ENCODE measurements around the gene SIPA1L3. TPM values are rescaled to one million over a fixed set of nuclear protein-coding genes. Genes with fewer than 3 reads are reported as not detected.
A peak's percentile ranks its signal among the peaks of the same experiment; 100 is the strongest.

The SIPA1L3 gene
- total RNA-seq, 1 donor from 2014 or later, result 29.6 TPM

- H3K27me3 Mint-ChIP-seq (ENCODE audit: unreplicated experiment), result peaks cover 5% of the 10 kb centered on the region
- no peak overlapping the region for H3K4me3 Mint-ChIP-seq (ENCODE audit: unreplicated experiment)
- TF ChIP-seq CTCF (IDR thresholded peaks at IDR 0.05; ENCODE audit: unreplicated experiment), result no peak
- DNase-seq (ENCODE audit: low spot score), result no peak
- no peaks in the 10 kb centered on the region for H3K9me3 Mint-ChIP-seq (ENCODE audit: unreplicated experiment)
- H3K36me3 Mint-ChIP-seq (ENCODE audit: low read depth, unreplicated experiment), result peaks cover 36% of the 10 kb centered on the region
- H3K27ac Mint-ChIP-seq (ENCODE audit: unreplicated experiment), result no peak overlapping the region
- H3K4me1 Mint-ChIP-seq (ENCODE audit: unreplicated experiment), result peaks cover 9% of the 10 kb centered on the region
Measured at GRCh38 chr19:38111898-38112297, 204.9 kb downstream of the SIPA1L3 start.

GRCh38 chr19:38114651-38115050, 207.6 kb downstream of the SIPA1L3 start:
- H3K9me3 Mint-ChIP-seq (ENCODE audit: unreplicated experiment), result no peaks in the 10 kb centered on the region
- no peak for TF ChIP-seq CTCF (IDR thresholded peaks at IDR 0.05; ENCODE audit: unreplicated experiment)
- peaks cover 37% of the 10 kb centered on the region for H3K36me3 Mint-ChIP-seq (ENCODE audit: low read depth, unreplicated experiment)
- peaks cover 4% of the 10 kb centered on the region for H3K27me3 Mint-ChIP-seq (ENCODE audit: unreplicated experiment)
- H3K4me3 Mint-ChIP-seq (ENCODE audit: unreplicated experiment), result no peak overlapping the region
- DNase-seq (ENCODE audit: low spot score), result no peak
- peaks cover 7% of the 10 kb centered on the region for H3K4me1 Mint-ChIP-seq (ENCODE audit: unreplicated experiment)
- H3K27ac Mint-ChIP-seq (ENCODE audit: unreplicated experiment), result no peak overlapping the region

GRCh38 chr19:38115271-38115802, 208.3 kb downstream of the SIPA1L3 start:
- peaks cover 2% of the 10 kb centered on the region for H3K27me3 Mint-ChIP-seq (ENCODE audit: unreplicated experiment)
- no peak for TF ChIP-seq CTCF (IDR thresholded peaks at IDR 0.05; ENCODE audit: unreplicated experiment)
- H3K27ac Mint-ChIP-seq (ENCODE audit: unreplicated experiment), result no peak overlapping the region
- no peak for DNase-seq (ENCODE audit: low spot score)
- H3K4me1 Mint-ChIP-seq (ENCODE audit: unreplicated experiment), result peaks cover 5% of the 10 kb centered on the region
- H3K4me3 Mint-ChIP-seq (ENCODE audit: unreplicated experiment), result peak overlapping the region; percentile 8
- H3K9me3 Mint-ChIP-seq (ENCODE audit: unreplicated experiment), result no peaks in the 10 kb centered on the region
- peaks cover 41% of the 10 kb centered on the region for H3K36me3 Mint-ChIP-seq (ENCODE audit: low read depth, unreplicated experiment)

GRCh38 chr19:38118176-38118575, 211.2 kb downstream of the SIPA1L3 start:
- Mint-ChIP-seq H3K9me3 (ENCODE audit: unreplicated experiment) (peaks cover 5% of the 10 kb centered on the region), H3K27ac (ENCODE audit: unreplicated experiment) (no peak overlapping the region), H3K27me3 (ENCODE audit: unreplicated experiment) (peaks cover 2% of the 10 kb centered on the region), H3K36me3 (ENCODE audit: low read depth, unreplicated experiment) (peaks cover 52% of the 10 kb centered on the region), H3K4me1 (ENCODE audit: unreplicated experiment) (peaks cover 5% of the 10 kb centered on the region), H3K4me3 (ENCODE audit: unreplicated experiment) (peak overlapping the region; percentile 73)
- TF ChIP-seq CTCF (IDR thresholded peaks at IDR 0.05; ENCODE audit: unreplicated experiment), result no peak
- DNase-seq (ENCODE audit: low spot score), result no peak

GRCh38 chr19:38120471-38121025, 213.5 kb downstream of the SIPA1L3 start:
- no peak for TF ChIP-seq CTCF (IDR thresholded peaks at IDR 0.05; ENCODE audit: unreplicated experiment)
- DNase-seq (ENCODE audit: low spot score), result no peak
- H3K27ac Mint-ChIP-seq (ENCODE audit: unreplicated experiment), result no peak overlapping the region
- H3K4me3 Mint-ChIP-seq (ENCODE audit: unreplicated experiment), result peak overlapping the region; percentile 67
- H3K9me3 Mint-ChIP-seq (ENCODE audit: unreplicated experiment), result peaks cover 5% of the 10 kb centered on the region
- peaks cover 49% of the 10 kb centered on the region for H3K36me3 Mint-ChIP-seq (ENCODE audit: low read depth, unreplicated experiment)
- no peaks in the 10 kb centered on the region for H3K4me1 Mint-ChIP-seq (ENCODE audit: unreplicated experiment)
- H3K27me3 Mint-ChIP-seq (ENCODE audit: unreplicated experiment), result peaks cover 2% of the 10 kb centered on the region

Data from endothelial cell (in vitro differentiated cells).